ENCODE results near the gene ANXA4.

- TF ChIP-seq CTCF (IDR thresholded peaks at IDR 0.05; ENCODE audit: low read depth, low read length, missing input control) (no peak), SP1 (IDR thresholded peaks at IDR 0.05) (no peak), EGR1 (IDR thresholded peaks at IDR 0.05; ENCODE audit: low read depth in 2 of 2) (no peak), TAF1 (conservative IDR thresholded peaks at IDR 0.05) (no peak)
- TF ChIP-seq, protein P1, sequence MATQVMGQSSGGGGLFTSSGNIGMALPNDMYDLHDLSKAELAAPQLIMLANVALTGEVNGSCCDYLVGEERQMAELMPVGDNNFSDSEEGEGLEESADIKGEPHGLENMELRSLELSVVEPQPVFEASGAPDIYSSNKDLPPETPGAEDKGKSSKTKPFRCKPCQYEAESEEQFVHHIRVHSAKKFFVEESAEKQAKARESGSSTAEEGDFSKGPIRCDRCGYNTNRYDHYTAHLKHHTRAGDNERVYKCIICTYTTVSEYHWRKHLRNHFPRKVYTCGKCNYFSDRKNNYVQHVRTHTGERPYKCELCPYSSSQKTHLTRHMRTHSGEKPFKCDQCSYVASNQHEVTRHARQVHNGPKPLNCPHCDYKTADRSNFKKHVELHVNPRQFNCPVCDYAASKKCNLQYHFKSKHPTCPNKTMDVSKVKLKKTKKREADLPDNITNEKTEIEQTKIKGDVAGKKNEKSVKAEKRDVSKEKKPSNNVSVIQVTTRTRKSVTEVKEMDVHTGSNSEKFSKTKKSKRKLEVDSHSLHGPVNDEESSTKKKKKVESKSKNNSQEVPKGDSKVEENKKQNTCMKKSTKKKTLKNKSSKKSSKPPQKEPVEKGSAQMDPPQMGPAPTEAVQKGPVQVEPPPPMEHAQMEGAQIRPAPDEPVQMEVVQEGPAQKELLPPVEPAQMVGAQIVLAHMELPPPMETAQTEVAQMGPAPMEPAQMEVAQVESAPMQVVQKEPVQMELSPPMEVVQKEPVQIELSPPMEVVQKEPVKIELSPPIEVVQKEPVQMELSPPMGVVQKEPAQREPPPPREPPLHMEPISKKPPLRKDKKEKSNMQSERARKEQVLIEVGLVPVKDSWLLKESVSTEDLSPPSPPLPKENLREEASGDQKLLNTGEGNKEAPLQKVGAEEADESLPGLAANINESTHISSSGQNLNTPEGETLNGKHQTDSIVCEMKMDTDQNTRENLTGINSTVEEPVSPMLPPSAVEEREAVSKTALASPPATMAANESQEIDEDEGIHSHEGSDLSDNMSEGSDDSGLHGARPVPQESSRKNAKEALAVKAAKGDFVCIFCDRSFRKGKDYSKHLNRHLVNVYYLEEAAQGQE (IDR thresholded peaks at IDR 0.05): no peak
These were observed 95.6 kb downstream of the ANXA4 start for GRCh38 chr2:69837533-69837932.

Data from liver (tissue), 3 donors.